H1 (cell line): ENCODE data around the gene USP17L19. TPM values are rescaled to one million over a fixed set of nuclear protein-coding genes. Genes with fewer than 3 reads are reported as not detected.
"Not testable (repeated sequence)": the region's sequence is repeated elsewhere in the genome, so short reads cannot be mapped to it uniquely, and the experiment has no call there.

ENCODE experiments used
- CTCF ChIA-PET: fragments of 300-600 bp; sonication (Branson Sonifier 250); formaldehyde crosslinking; loops from one replicate; lab custom pipeline; 2021; ENCODE audit not compliant: partially characterized antibody; lab: Charles Lee
- POLR2A ChIA-PET: fragments of 300-600 bp; sonication (Branson Sonifier 250); formaldehyde crosslinking; loops from one replicate; lab custom pipeline; 2021; ENCODE audit warnings: inconsistent platforms; ENCODE audit not compliant: partially characterized antibody; lab: Charles Lee
- DNase-seq, 2 experiments: peaks; one replicate each; pipeline versions ENCODE4 v3.0.0 to v3.0.0-alpha.2; 2010 to 2022; ENCODE audit warnings: low spot score in 2 of 2, low read depth in 1 of 2, mixed read lengths in 1 of 2
- FAIRE-seq: peaks from 2 replicates; lab custom pipeline; 2011; peaks lifted over from hg19 to GRCh38; lab: Jason Lieb, UNC
- H2AFZ ChIP-seq: 2 replicates; pipeline ENCODE4 v1.8.1; 2012; ENCODE audit warnings: low read length, inconsistent platforms
- H2AK5ac ChIP-seq: 2 replicates; pipeline ENCODE4 v1.6.1; 2013; ENCODE audit warnings: low read depth, low read length
- H2BK120ac ChIP-seq: replicated peaks from 2 replicates; pipeline ENCODE3; 2013; ENCODE audit warnings: low read depth, low read length, inconsistent platforms
- H2BK12ac ChIP-seq: 2 replicates; pipeline ENCODE4 v1.6.1; 2013; ENCODE audit warnings: low read depth, low read length
- H2BK15ac ChIP-seq: 2 replicates; pipeline ENCODE4 v1.6.1; 2013; ENCODE audit warnings: low read length
- H2BK20ac ChIP-seq: 2 replicates; pipeline ENCODE4 v1.6.1; 2013; ENCODE audit warnings: low read length
- H2BK5ac ChIP-seq: 2 replicates; pipeline ENCODE4 v1.6.1; 2013; ENCODE audit warnings: low read depth, low read length
- H3K14ac ChIP-seq: 2 replicates; pipeline ENCODE4 v1.6.1; 2013; ENCODE audit warnings: inconsistent platforms; ENCODE audit not compliant: insufficient read length
- H3K18ac ChIP-seq: 2 replicates; pipeline ENCODE4 v1.6.1; 2013; ENCODE audit warnings: low read length; ENCODE audit errors: extremely low read depth
- H3K23ac ChIP-seq: 2 replicates; pipeline ENCODE4 v1.6.1; 2013; ENCODE audit warnings: inconsistent platforms; ENCODE audit not compliant: insufficient read length
- H3K23me2 ChIP-seq: 2 replicates; pipeline ENCODE4 v1.6.1; 2013; ENCODE audit warnings: low read depth, low read length
- H3K27ac ChIP-seq: 2 replicates; pipeline ENCODE4 v1.6.1; 2011; ENCODE audit warnings: low read depth, low read length, inconsistent platforms
- H3K27me3 ChIP-seq, 4 experiments: replicated peaks in 1 of 4; 1 replicate in 1 of 4; 2 replicates in 3 of 4; pipeline versions ENCODE4 v1.6.1 to v1.8.1; 2011 to 2013; ENCODE audit warnings: low read length in 3 of 4, mild to moderate bottlenecking in 3 of 4, inconsistent platforms in 2 of 4, mixed read lengths in 2 of 4, moderate library complexity in 1 of 4; ENCODE audit not compliant: control insufficient read depth in 3 of 4, insufficient read depth in 3 of 4; ENCODE audit errors: extremely low read depth in 1 of 4
- H3K36me3 ChIP-seq, 4 experiments: 2 replicates each; pipeline versions ENCODE4 v1.6.1 to v1.8.1; 2011 to 2013; ENCODE audit warnings: mild to moderate bottlenecking in 4 of 4, low read length in 3 of 4, moderate library complexity in 2 of 4, control low read depth in 1 of 4, inconsistent platforms in 1 of 4; ENCODE audit not compliant: insufficient read depth in 4 of 4, control insufficient read depth in 2 of 4
- H3K4ac ChIP-seq: replicated peaks from 2 replicates; pipeline ENCODE3; 2013; ENCODE audit warnings: low read length, low read depth, mixed read lengths, inconsistent platforms; ENCODE audit not compliant: insufficient read length
- H3K4me1 ChIP-seq, 4 experiments: replicated peaks in 1 of 4; 1 replicate in 1 of 4; 2 replicates in 3 of 4; pipeline versions ENCODE4 v1.6.1 to v1.8.1; 2011 to 2013; ENCODE audit warnings: low read length in 3 of 4, inconsistent platforms in 2 of 4, mixed read lengths in 1 of 4; ENCODE audit not compliant: insufficient read depth in 4 of 4, control insufficient read depth in 3 of 4
- H3K4me2 ChIP-seq, 2 experiments: 2 replicates each; pipeline versions ENCODE4 v1.6.1 to v1.8.1; 2011 to 2013; ENCODE audit warnings: low read depth in 2 of 2, low read length in 2 of 2, control low read depth in 1 of 2, inconsistent platforms in 1 of 2, mild to moderate bottlenecking in 1 of 2; ENCODE audit not compliant: insufficient read depth in 1 of 2
- H3K4me3 ChIP-seq, 4 experiments: fragments of 200-600, 300-600 bp in 1 of 4; sonication (generic), shearing (Covaris generic), sonication (Bioruptor Twin) in 1 of 4; 2 replicates each; pipeline versions ENCODE4 v1.5.1 to v1.8.1; 2011 to 2016; ENCODE audit warnings: low read length in 4 of 4, low read depth in 3 of 4, control low read depth in 2 of 4, inconsistent platforms in 2 of 4, mild to moderate bottlenecking in 2 of 4, mixed read lengths in 1 of 4, moderate library complexity in 1 of 4; ENCODE audit not compliant: insufficient read depth in 2 of 4; ENCODE audit errors: extremely low read depth in 1 of 4
- H3K56ac ChIP-seq: replicated peaks from 2 replicates; pipeline ENCODE3; 2013; ENCODE audit warnings: low read depth, mild to moderate bottlenecking, mixed read lengths, low read length, inconsistent platforms; ENCODE audit not compliant: insufficient read length
- H3K79me1 ChIP-seq: 2 replicates; pipeline ENCODE4 v1.6.1; 2013; ENCODE audit warnings: low read depth, low read length, control low read depth
- H3K79me2 ChIP-seq, 2 experiments: 2 replicates each; pipeline versions ENCODE4 v1.6.1 to v1.8.1; 2012 to 2013; ENCODE audit warnings: low read length in 2 of 2, mild to moderate bottlenecking in 2 of 2, inconsistent platforms in 1 of 2; ENCODE audit not compliant: insufficient read depth in 2 of 2, control insufficient read depth in 1 of 2
- H3K9ac ChIP-seq, 4 experiments: replicated peaks in 1 of 4; 1 replicate in 1 of 4; 2 replicates in 3 of 4; pipeline versions ENCODE4 v1.6.1 to v1.8.1; 2011 to 2013; ENCODE audit warnings: low read depth in 3 of 4, low read length in 3 of 4, control low read depth in 2 of 4, mild to moderate bottlenecking in 2 of 4, moderate library complexity in 2 of 4, inconsistent platforms in 1 of 4; ENCODE audit errors: extremely low read depth in 1 of 4
- H3K9me3 ChIP-seq, 2 experiments: 2 replicates each; pipeline versions ENCODE4 v1.6.1 to v1.8.1; 2012 to 2013; ENCODE audit warnings: mild to moderate bottlenecking in 2 of 2, moderate library complexity in 2 of 2, control low read depth in 1 of 2, inconsistent platforms in 1 of 2, low read depth in 1 of 2, low read length in 1 of 2, mixed read lengths in 1 of 2; ENCODE audit not compliant: insufficient read depth in 2 of 2
- H4K20me1 ChIP-seq, 2 experiments: replicated peaks in 1 of 2; 2 replicates each; pipeline versions ENCODE3 to v1.8.1; 2011 to 2013; ENCODE audit warnings: inconsistent platforms in 2 of 2, low read length in 2 of 2, mild to moderate bottlenecking in 1 of 2; ENCODE audit not compliant: insufficient read depth in 2 of 2, control insufficient read depth in 1 of 2
- H4K5ac ChIP-seq: 2 replicates; pipeline ENCODE4 v1.6.1; 2013; ENCODE audit warnings: low read length, low read depth, mixed read lengths, inconsistent platforms; ENCODE audit not compliant: insufficient read length
- H4K8ac ChIP-seq: 2 replicates; pipeline ENCODE4 v1.8.0; 2013; ENCODE audit warnings: mild to moderate bottlenecking, moderate library complexity, low read length, inconsistent platforms; ENCODE audit not compliant: insufficient read depth; ENCODE audit errors: extremely low read depth
- H4K91ac ChIP-seq: replicated peaks from 2 replicates; pipeline ENCODE3; 2013; ENCODE audit warnings: low read length, mixed read lengths, inconsistent platforms; ENCODE audit not compliant: insufficient read length
- WGBS, 2 experiments: shearing (Covaris generic) in 1 of 2; methylation state at CpG; one replicate each; pipeline versions ENCODE4 v1.1.6 to v1.1.7; 2013 to 2015; ENCODE audit warnings: low lambda C conversion rate in 2 of 2, mixed read lengths in 2 of 2, inconsistent platforms in 1 of 2, low coverage in 1 of 2, missing lambda C conversion rate in 1 of 2; ENCODE audit not compliant: insufficient replicate concordance in 2 of 2, insufficient coverage in 1 of 2, insufficient read length in 1 of 2; ENCODE audit errors: extremely low coverage in 1 of 2, missing lambda C conversion rate in 1 of 2; 5-methylcytosine and 5-hydroxymethylcytosine counted together
- polyA plus RNA-seq, 7 experiments: library from polyadenylated mRNA; depleted of rRNA in 3 of 7; stranded (reverse) in 5 of 7; unstranded in 2 of 7; fragments of >200 nt in 5 of 7; fragments of 200-250 nt in 2 of 7; gene quantifications; 1 replicate in 5 of 7; 2 replicates in 1 of 7; 4 replicates in 1 of 7; pipeline versions ENCODE4 v1.2.1 to v1.2.3, GENCODE V29; 2011 to 2013; ENCODE audit warnings: missing spikeins in 2 of 7, mixed read lengths in 2 of 7
- total RNA-seq: library from RNA; stranded (reverse); fragmentation: NEBNext Ultra II Directional; extraction: Animal tissue kit (Norgen Biotek cat#: 25700); gene quantifications from 2 replicates; pipeline ENCODE4 v1.2.1, GENCODE V29; 2021

USP17L19 gene
- total and polyA plus RNA-seq, 2 of the 8 experiments (the other 6 are each of a cell fraction or from before 2014, with no cell fraction given): not detected

DNA sequence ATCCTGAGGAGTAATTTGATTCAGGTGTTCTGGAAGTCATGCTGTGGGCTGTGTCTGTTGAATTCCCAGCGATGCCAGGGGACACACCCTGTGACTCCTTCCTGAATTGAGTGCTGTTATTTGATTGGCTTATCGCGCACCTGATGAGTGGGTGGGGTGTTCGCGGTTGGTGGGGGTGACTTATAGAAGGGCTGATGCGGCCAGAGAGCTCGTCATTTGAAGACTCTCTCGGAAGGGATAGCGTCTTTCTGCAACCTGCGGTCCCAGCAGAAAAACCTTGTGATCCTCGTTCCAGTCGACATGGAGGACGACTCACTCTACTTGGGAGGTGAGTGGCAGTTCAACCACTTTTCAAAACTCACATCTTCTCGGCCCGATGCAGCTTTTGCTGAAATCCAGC lies 4.6 kb downstream of the USP17L19 start, which contains the start of gene USP17L20:
Gene USP17L20 (plus strand): TSS at position 301 of the 400 bp plus-strand sequence. CDS start 0 bp downstream, at position 301.
- H3K18ac ChIP-seq, H3K27ac ChIP-seq, H3K56ac ChIP-seq, H2AFZ ChIP-seq, POLR2A ChIA-PET, H3K27me3 ChIP-seq, DNase-seq, FAIRE-seq, H2BK15ac ChIP-seq, H3K23ac ChIP-seq, H4K91ac ChIP-seq, H2BK120ac ChIP-seq, H2BK5ac ChIP-seq, H3K4ac ChIP-seq, H3K9ac ChIP-seq, H3K4me3 ChIP-seq, CTCF ChIA-PET, H4K5ac ChIP-seq, H4K20me1 ChIP-seq, H2AK5ac ChIP-seq, H3K79me2 ChIP-seq, H3K14ac ChIP-seq, H3K9me3 ChIP-seq, H4K8ac ChIP-seq, H3K23me2 ChIP-seq, H3K36me3 ChIP-seq, H2BK20ac ChIP-seq, H3K4me1 ChIP-seq, H2BK12ac ChIP-seq, H3K4me2 ChIP-seq, H3K79me1 ChIP-seq: not testable (repeated sequence)
- no CpG with 5 or more reads among the region's 15 CpGs for WGBS, 2 experiments

DNA sequence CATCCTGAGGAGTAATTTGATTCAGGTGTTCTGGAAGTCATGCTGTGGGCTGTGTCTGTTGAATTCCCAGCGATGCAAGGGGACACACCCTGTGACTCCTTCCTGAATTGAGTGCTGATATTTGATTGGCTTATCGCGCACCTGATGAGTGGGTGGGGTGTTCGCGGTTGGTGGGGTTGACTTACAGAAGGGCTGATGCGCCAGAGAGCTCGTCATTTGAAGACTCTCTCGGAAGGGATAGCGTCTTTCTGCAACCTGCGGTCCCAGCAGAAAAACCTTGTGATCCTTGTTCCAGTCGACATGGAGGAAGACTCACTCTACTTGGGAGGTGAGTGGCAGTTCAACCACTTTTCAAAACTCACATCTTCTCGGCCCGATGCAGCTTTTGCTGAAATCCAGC lies 9.4 kb downstream of the USP17L19 start, which contains the start of gene USP17L21:
Gene USP17L21 (plus strand): TSS at position 301 of the 400 bp plus-strand sequence. CDS start 0 bp downstream, at position 301.
- H2BK120ac ChIP-seq, H3K79me1 ChIP-seq, H3K27ac ChIP-seq, H3K9me3 ChIP-seq, DNase-seq, H4K5ac ChIP-seq, H3K56ac ChIP-seq, H3K36me3 ChIP-seq, H3K4ac ChIP-seq, H3K23ac ChIP-seq, H2BK5ac ChIP-seq, H3K18ac ChIP-seq, H2AK5ac ChIP-seq, H3K4me3 ChIP-seq, H2BK15ac ChIP-seq, H2BK20ac ChIP-seq, CTCF ChIA-PET, H3K27me3 ChIP-seq, H4K8ac ChIP-seq, H3K79me2 ChIP-seq, FAIRE-seq, H3K4me1 ChIP-seq, H4K20me1 ChIP-seq, H3K14ac ChIP-seq, H3K23me2 ChIP-seq, H2BK12ac ChIP-seq, H3K9ac ChIP-seq, H3K4me2 ChIP-seq, H2AFZ ChIP-seq, POLR2A ChIA-PET, H4K91ac ChIP-seq: not testable (repeated sequence)
- no CpG with 5 or more reads among the region's 13 CpGs for WGBS, 2 experiments
